GM18520 (cell line): ENCODE measurements around the gene SPATA20.

ENCODE experiments used
- ATAC-seq: cut with Tn5 transposase; IDR thresholded peaks from one replicate; pipeline ENCODE4 v1.9.1; 2021; ENCODE audit not compliant: unreplicated experiment

SPATA20 gene

DNA sequence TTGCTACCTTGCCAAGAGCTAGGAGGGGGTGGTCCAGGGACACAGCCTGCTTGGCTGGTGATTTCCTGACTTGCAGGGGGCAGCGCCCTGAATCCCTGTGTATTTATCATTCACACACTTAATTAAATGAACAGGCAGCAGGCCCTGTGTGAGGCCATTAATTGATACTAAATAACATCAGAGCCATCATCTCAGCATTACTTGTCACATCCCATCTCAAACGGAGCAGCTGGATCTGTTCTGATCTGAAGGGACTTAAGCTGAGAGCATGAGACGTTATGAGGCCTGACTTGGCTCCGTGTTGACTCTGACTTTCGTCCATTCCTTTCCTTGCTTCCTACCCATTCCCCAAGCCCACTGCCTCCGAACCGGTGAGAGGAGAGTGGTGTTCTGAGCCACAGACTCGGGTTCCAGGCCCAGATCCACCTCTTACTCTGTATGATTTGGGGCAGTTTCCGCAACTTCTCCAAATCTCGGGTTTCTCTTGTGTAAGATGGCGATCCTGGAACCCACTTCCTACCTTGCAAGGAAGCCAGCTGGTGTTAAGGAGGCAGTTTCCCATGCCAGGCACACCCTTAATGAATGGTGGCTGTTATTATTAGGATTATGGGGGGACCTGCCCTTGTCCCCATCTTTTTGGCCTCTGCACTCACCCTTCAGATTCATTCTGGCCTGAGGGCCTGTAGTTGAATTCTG, 47.3 kb downstream of the SPATA20 start:
- no peak for ATAC-seq

- no peak for ATAC-seq
Measured at GRCh38 chr17:50594892-50595291, 47.9 kb downstream of the SPATA20 start.

DNA sequence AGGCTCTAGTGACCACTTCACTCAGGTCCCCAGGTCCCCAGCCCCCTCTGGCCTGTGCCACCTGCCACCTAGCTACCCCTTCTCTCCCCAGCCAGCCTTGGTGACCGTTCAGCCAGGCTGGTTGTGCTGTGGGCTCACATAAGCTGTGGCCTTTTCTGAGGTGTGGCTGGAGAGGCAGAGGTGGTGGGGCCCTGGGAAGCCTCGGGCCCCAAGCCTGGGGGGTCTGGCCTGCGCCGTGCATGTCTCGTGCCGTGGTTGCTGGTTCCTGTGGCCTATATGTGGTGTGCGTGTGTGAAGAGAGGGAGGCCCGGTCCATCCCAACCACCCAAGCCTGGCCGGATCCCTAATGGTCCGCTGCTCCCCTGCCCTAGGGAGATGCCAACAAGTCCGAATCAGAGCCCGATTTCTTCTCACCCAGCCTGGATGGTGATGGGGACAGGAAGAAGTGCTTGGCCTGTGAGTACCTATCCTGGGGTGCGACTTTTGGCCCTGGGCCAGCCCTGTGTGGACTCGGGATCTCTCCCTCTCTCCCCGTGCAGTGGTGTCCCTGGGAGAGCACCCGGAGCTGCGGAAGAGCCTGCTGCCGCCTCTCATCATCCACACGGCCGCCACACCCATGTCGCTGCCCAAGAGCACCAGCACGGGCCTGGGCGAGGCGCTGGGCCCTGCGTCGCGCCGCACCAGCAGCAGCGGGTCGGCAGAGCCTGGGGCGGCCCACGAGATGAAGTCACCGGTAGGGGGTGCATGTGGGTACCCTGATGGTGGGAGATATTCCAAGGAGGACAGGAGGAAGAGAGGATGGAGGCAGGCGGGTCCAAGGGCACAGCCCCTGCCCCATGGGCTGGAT, 49.4 kb downstream of the SPATA20 start:
- no peak for ATAC-seq

- no peak for ATAC-seq
Measured at GRCh38 chr17:50598487-50598886, 51.5 kb downstream of the SPATA20 start.

DNA sequence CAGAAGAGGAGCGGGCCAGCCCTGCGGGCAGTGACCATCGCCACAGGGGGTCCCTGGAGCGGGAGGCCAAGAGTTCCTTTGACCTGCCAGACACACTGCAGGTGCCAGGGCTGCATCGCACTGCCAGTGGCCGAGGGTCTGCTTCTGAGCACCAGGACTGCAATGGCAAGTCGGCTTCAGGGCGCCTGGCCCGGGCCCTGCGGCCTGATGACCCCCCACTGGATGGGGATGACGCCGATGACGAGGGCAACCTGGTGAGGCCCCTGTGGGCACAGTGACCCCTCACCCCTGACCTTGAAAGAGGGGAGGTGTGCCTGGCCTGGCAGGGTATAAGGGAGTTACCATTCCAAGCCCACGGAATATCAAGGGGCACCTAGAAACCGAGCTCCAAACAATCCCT, 52.6 kb downstream of the SPATA20 start:
- no peak for ATAC-seq

DNA sequence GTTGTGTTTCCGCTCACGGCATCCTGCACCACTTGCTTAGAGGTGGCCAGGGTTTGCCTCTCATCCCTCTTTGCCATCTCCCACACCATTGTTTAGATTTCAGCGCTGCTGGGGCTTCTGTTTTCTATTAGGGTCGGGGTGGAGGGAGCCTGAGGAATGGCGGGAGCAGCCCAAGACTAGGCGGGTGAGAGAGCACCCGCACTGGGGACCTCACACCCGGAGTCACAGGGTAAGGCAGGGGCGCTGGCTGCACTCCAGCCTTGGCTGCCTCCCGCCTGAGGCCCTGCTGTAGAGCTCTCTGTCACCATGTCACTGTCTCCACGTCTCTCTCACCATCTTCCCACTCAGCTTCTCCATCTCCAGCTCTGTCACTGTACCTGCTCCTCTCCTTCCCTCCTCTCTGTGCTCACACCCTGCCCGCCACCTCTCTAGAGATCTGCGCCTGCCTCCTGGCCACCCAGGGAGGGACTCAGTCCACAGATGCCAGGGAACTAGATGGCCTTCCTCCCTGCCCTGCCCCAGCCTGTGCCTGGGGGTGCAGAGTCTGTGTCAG, 54.9 kb downstream of the SPATA20 start:
- ATAC-seq, result no peak

DNA sequence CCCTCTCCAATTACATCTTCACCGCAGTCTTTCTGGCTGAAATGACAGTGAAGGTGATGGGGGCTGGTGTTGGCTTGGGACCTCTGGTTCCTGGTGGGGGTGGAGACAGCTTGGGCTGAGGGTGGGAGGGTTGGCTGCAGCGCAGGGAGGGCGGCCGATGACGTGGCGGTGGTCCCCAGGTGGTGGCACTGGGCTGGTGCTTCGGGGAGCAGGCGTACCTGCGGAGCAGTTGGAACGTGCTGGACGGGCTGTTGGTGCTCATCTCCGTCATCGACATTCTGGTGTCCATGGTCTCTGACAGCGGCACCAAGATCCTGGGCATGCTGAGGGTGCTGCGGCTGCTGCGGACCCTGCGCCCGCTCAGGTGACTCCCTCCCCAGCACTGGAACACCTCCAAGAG, 55.9 kb downstream of the SPATA20 start:
- no peak for ATAC-seq

GRCh38 chr17:50603340-50603739, 56.4 kb downstream of the SPATA20 start:
- ATAC-seq, result no peak

GRCh38 chr17:50604513-50604912, 57.5 kb downstream of the SPATA20 start:
- no peak for ATAC-seq

DNA sequence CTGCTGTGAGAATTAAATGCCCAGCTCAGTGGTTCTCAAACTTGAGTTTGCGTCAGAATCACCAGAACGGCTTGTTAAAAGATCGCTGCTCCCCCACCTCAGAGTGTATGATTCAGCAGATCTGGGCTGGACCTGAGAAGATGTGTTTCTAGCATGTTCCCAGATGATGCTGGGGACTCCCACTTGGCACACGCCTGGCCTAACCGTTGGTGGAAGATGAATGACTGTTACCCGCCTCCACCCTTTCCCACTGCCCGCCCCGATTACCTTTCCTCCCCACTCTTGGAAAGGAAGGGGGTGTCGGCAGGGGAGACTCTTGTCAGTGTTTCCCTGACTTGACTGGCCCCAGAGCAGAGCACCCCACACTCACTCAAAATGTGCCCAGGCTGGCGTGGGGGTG, 58.5 kb downstream of the SPATA20 start:
- ATAC-seq, result no peak
